H9 (cell line): ENCODE data around the gene GAS2L2. TPM values are rescaled to one million over a fixed set of nuclear protein-coding genes. Genes with fewer than 3 reads are reported as not detected.

Experiments used
- DNase-seq: peaks from one replicate; pipeline ENCODE4 v3.0.0-alpha.2; 2017
- H2AFZ ChIP-seq: one replicate; pipeline ENCODE4 v1.6.1; 2013; ENCODE audit warnings: mild to moderate bottlenecking, low read length, control low read depth, moderate library complexity
- H2AK5ac ChIP-seq: 2 replicates; pipeline ENCODE4 v1.6.1; 2013; ENCODE audit warnings: low read length, control low read depth, mixed read lengths; ENCODE audit not compliant: insufficient read length
- H2BK120ac ChIP-seq: one replicate; pipeline ENCODE4 v1.6.1; 2013; ENCODE audit warnings: low read depth, mild to moderate bottlenecking, low read length, control low read depth, inconsistent platforms; ENCODE audit not compliant: poor library complexity, severe bottlenecking
- H2BK12ac ChIP-seq: 2 replicates; pipeline ENCODE4 v1.6.1; 2013; ENCODE audit warnings: low read length, control low read depth, mixed read lengths, low read depth; ENCODE audit not compliant: insufficient read length
- H2BK15ac ChIP-seq: 2 replicates; pipeline ENCODE4 v1.6.1; 2013; ENCODE audit warnings: low read depth, low read length, control low read depth
- H2BK20ac ChIP-seq: one replicate; pipeline ENCODE4 v1.6.1; 2013; ENCODE audit warnings: low read depth, mild to moderate bottlenecking, low read length, control low read depth, inconsistent platforms; ENCODE audit not compliant: poor library complexity, severe bottlenecking
- H2BK5ac ChIP-seq: 2 replicates; pipeline ENCODE4 v1.6.1; 2013; ENCODE audit warnings: low read length, control low read depth, mixed read lengths; ENCODE audit not compliant: insufficient read length
- H3K14ac ChIP-seq: 2 replicates; pipeline ENCODE4 v1.6.1; 2013; ENCODE audit warnings: low read length, control low read depth; ENCODE audit not compliant: insufficient read depth
- H3K18ac ChIP-seq: 2 replicates; pipeline ENCODE4 v1.6.1; 2013; ENCODE audit warnings: low read depth, mild to moderate bottlenecking, mixed read lengths, low read length, control low read depth; ENCODE audit not compliant: insufficient read length
- H3K23ac ChIP-seq: 2 replicates; pipeline ENCODE4 v1.6.1; 2013; ENCODE audit warnings: low read length, control low read depth, mixed read lengths, low read depth; ENCODE audit not compliant: insufficient read length
- H3K23me2 ChIP-seq: 2 replicates; pipeline ENCODE4 v1.6.1; 2013; ENCODE audit warnings: low read depth, mild to moderate bottlenecking, mixed read lengths, low read length, control low read depth; ENCODE audit not compliant: insufficient read length, poor library complexity, severe bottlenecking
- H3K27ac ChIP-seq: 2 replicates; pipeline ENCODE4 v1.5.1; 2013; ENCODE audit warnings: low read length, control low read depth, mixed read lengths, low read depth; ENCODE audit not compliant: insufficient read length
- H3K27me3 ChIP-seq: 2 replicates; pipeline ENCODE4 v1.6.1; 2013; ENCODE audit warnings: low read length, control low read depth, inconsistent platforms; ENCODE audit not compliant: insufficient read depth
- H3K4ac ChIP-seq: 2 replicates; pipeline ENCODE4 v1.6.1; 2013; ENCODE audit warnings: low read depth, mild to moderate bottlenecking, control low read depth, inconsistent platforms, low read length, moderate library complexity
- H3K4me1 ChIP-seq: 2 replicates; pipeline ENCODE4 v1.6.1; 2013; ENCODE audit warnings: low read length, control low read depth, inconsistent platforms; ENCODE audit not compliant: insufficient read depth
- H3K4me2 ChIP-seq: 2 replicates; pipeline ENCODE4 v1.6.1; 2013; ENCODE audit warnings: low read length, control low read depth, mixed read lengths; ENCODE audit not compliant: insufficient read length, insufficient read depth
- H3K56ac ChIP-seq: 2 replicates; pipeline ENCODE4 v1.6.1; 2013; ENCODE audit warnings: low read depth, mild to moderate bottlenecking, mixed read lengths, low read length, control low read depth; ENCODE audit not compliant: insufficient read length
- H3K79me1 ChIP-seq: 2 replicates; pipeline ENCODE4 v1.6.1; 2013; ENCODE audit warnings: low read depth, mild to moderate bottlenecking, moderate library complexity, low read length, control low read depth, inconsistent platforms; ENCODE audit not compliant: insufficient read depth, poor library complexity, severe bottlenecking
- H3K79me2 ChIP-seq: 2 replicates; pipeline ENCODE4 v1.6.1; 2013; ENCODE audit warnings: low read length, control low read depth, inconsistent platforms; ENCODE audit not compliant: insufficient read depth
- H3K9ac ChIP-seq: 2 replicates; pipeline ENCODE4 v1.6.1; 2013; ENCODE audit warnings: low read length, control low read depth, mixed read lengths; ENCODE audit not compliant: insufficient read length; ENCODE audit errors: extremely low read depth
- H3K9me3 ChIP-seq: one replicate; pipeline ENCODE4 v1.6.1; 2013; ENCODE audit warnings: low read depth, low read length, inconsistent platforms; ENCODE audit not compliant: control insufficient read depth
- H3T11ph ChIP-seq: one replicate; pipeline ENCODE4 v1.6.1; 2013; ENCODE audit warnings: mild to moderate bottlenecking, low read length, control low read depth, inconsistent platforms
- H4K20me1 ChIP-seq: one replicate; pipeline ENCODE4 v1.6.1; 2013; ENCODE audit not compliant: control insufficient read depth, insufficient read length, insufficient read depth
- H4K5ac ChIP-seq: 2 replicates; pipeline ENCODE4 v1.6.1; 2013; ENCODE audit warnings: low read depth, mild to moderate bottlenecking, mixed read lengths, low read length, control low read depth; ENCODE audit not compliant: insufficient read length
- H4K8ac ChIP-seq: replicated peaks from 2 replicates; pipeline ENCODE4 v1.6.1; 2013; ENCODE audit warnings: low read length, control low read depth, mixed read lengths, low read depth; ENCODE audit not compliant: insufficient read length
- H4K91ac ChIP-seq: 2 replicates; pipeline ENCODE4 v1.6.1; 2013; ENCODE audit warnings: low read depth, mild to moderate bottlenecking, moderate library complexity, mixed read lengths, low read length, control low read depth; ENCODE audit not compliant: insufficient read length
- H3K27ac Mint-ChIP-seq, 3 experiments: 2 replicates in 2 of 3; 3 replicates in 1 of 3; pipeline ENCODE4 v1.8.0; 2020 to 2021; ENCODE audit warnings: mixed read lengths in 3 of 3, mild to moderate bottlenecking in 1 of 3, moderate library complexity in 1 of 3
- H3K27me3 Mint-ChIP-seq: 2 replicates; pipeline ENCODE4 v1.8.0; 2021; ENCODE audit warnings: low read depth, mild to moderate bottlenecking, moderate library complexity, mixed read lengths
- H3K36me3 Mint-ChIP-seq, 3 experiments: 2 replicates in 2 of 3; 3 replicates in 1 of 3; pipeline ENCODE4 v1.8.0; 2020 to 2021; ENCODE audit warnings: low read depth in 3 of 3, mixed read lengths in 3 of 3; ENCODE audit not compliant: insufficient read depth in 1 of 3
- H3K4me1 Mint-ChIP-seq, 2 experiments: 2 replicates each; pipeline ENCODE4 v1.8.0; 2020; ENCODE audit warnings: mixed read lengths in 2 of 2
- H3K4me3 Mint-ChIP-seq, 2 experiments: 2 replicates in 1 of 2; 3 replicates in 1 of 2; pipeline ENCODE4 v1.8.0; 2020 to 2021; ENCODE audit warnings: mild to moderate bottlenecking in 2 of 2, mixed read lengths in 2 of 2, moderate library complexity in 1 of 2
- H3K9me3 Mint-ChIP-seq, 2 experiments: 2 replicates in 1 of 2; 3 replicates in 1 of 2; pipeline ENCODE4 v1.8.0; 2020; ENCODE audit warnings: mild to moderate bottlenecking in 2 of 2, mixed read lengths in 2 of 2, moderate library complexity in 1 of 2
- CTCF ChIP-seq: fragments of 200-600 bp; sonication (generic); conservative IDR thresholded peaks from 3 replicates; pipeline ENCODE4 v1.8.0; 2021; ENCODE audit warnings: antibody characterized with exemption, mild to moderate bottlenecking
- WGBS: extraction: QIAGEN DNeasy Blood & Tissue Kit; methylation state at CpG from one replicate; pipeline ENCODE4 v1.1.7; 2013; ENCODE audit warnings: missing lambda C conversion rate, low lambda C conversion rate, mixed read lengths; ENCODE audit not compliant: insufficient read length; ENCODE audit errors: extremely low coverage; 5-methylcytosine and 5-hydroxymethylcytosine counted together
- total RNA-seq: library from RNA; stranded (reverse); gene quantifications from 2 replicates; pipeline ENCODE4 v1.2.1, GENCODE V29; 2021

GAS2L2 gene
- total RNA-seq, 1 experiment from 2014 or later = not detected

DNA sequence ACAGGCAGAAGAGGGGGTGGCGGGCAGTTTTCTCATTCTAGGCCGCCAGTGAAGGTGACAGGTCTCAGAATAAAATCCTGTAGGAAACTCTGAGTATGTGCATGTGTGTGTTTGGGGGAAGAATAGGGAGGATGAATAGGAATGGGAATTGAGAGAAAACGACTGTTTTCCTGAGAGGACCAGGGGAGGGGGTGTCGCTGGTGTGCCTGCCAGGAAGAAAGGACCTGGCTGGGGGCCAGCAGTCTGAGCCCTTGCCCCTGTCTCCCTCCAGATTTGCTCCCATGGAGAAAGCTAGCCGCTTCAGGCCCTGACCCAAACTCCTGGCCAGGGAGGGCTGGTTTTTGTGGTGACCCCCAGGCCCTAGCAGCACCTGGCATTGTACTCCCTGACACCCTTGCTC is 22.0 kb upstream of the GAS2L2 start:
- Histone ChIP-seq H2BK120ac (no peak overlapping the region), H2BK12ac (no peak overlapping the region), H3K14ac (no peak overlapping the region), H3K23ac (no peak overlapping the region), H3K23me2 (no peaks in the 10 kb centered on the region), H3T11ph (no peak overlapping the region), H3K79me2 (no peaks in the 10 kb centered on the region), H3K79me1 (no peaks in the 10 kb centered on the region), H2BK15ac (no peak overlapping the region), H2AK5ac (no peak overlapping the region), H4K20me1 (no peaks in the 10 kb centered on the region), H3K27ac (no peak overlapping the region), H4K91ac (no peak overlapping the region), H3K4me1 (peaks cover 6% of the 10 kb centered on the region; the same call in 1 of the 2 replicates), H3K27me3 (no peaks in the 10 kb centered on the region), H3K4me2 (no peak overlapping the region), H2BK5ac (no peak overlapping the region), H2BK20ac (no peak overlapping the region), H4K5ac (no peak overlapping the region), H3K9me3 (no peaks in the 10 kb centered on the region), H2AFZ (no peak overlapping the region), H3K4ac (no peak overlapping the region), H3K9ac (no peak overlapping the region), H4K8ac (no peak overlapping the region), H3K18ac (no peak overlapping the region), H3K56ac (no peak overlapping the region)
- peaks cover 31 to 34% of the 10 kb centered on the region in 2 experiments for H3K4me1 Mint-ChIP-seq
- peaks cover 4% of the 10 kb centered on the region for H3K27me3 Mint-ChIP-seq
- H3K27ac Mint-ChIP-seq = no peak overlapping the region
- no peak for DNase-seq
- H3K9me3 Mint-ChIP-seq = no peaks in the 10 kb centered on the region
- H3K4me3 Mint-ChIP-seq = no peak overlapping the region
- no peak for TF ChIP-seq CTCF
- WGBS = no CpG with 5 or more reads among the region's 5 CpGs
- H3K36me3 Mint-ChIP-seq = no peaks in the 10 kb centered on the region
